Sigmoid colon (tissue), 4 donors: ENCODE results near the gene UTF1.

Experiments
- CTCF ChIP-seq, 4 experiments: fragments of 450-650 bp in 3 of 4; fragments of 200-600 bp in 1 of 4; IDR thresholded peaks; one replicate each; pipeline ENCODE4 v1.5.1; 2016 to 2019; ENCODE audit warnings: antibody characterized with exemption in 4 of 4, mild to moderate bottlenecking in 3 of 4, moderate library complexity in 2 of 4
- POLR2A ChIP-seq, 2 donors: fragments of 450-650 bp; IDR thresholded peaks; one replicate each; pipeline ENCODE4 v1.6.1; 2016; ENCODE audit warnings: antibody characterized with exemption in 2 of 2, mild to moderate bottlenecking in 2 of 2, moderate library complexity in 2 of 2
- POLR2AphosphoS5 ChIP-seq, 4 donors: sonication (generic); formaldehyde crosslinking; IDR thresholded peaks; one replicate each; pipeline ENCODE4 v1.6.1; 2017; ENCODE audit warnings: antibody characterized with exemption in 4 of 4

GRCh38 chr10:133182791-133183645 lies 47.0 kb upstream of the UTF1 start:
- TF ChIP-seq CTCF (IDR thresholded peaks at IDR 0.05) (no peak), POLR2AphosphoS5 (IDR thresholded peaks at IDR 0.05) (no peak), POLR2A (IDR thresholded peaks at IDR 0.05) (no peak)
